Amygdala (tissue), 56 donors: Measurements from ENCODE around the gene FAM200C.

Source experiments
- DNase-seq, 56 donors: peaks; one replicate each; lab custom pipeline; 2025; lab: John Stamatoyannopoulos, UW

FAM200C gene

DNA sequence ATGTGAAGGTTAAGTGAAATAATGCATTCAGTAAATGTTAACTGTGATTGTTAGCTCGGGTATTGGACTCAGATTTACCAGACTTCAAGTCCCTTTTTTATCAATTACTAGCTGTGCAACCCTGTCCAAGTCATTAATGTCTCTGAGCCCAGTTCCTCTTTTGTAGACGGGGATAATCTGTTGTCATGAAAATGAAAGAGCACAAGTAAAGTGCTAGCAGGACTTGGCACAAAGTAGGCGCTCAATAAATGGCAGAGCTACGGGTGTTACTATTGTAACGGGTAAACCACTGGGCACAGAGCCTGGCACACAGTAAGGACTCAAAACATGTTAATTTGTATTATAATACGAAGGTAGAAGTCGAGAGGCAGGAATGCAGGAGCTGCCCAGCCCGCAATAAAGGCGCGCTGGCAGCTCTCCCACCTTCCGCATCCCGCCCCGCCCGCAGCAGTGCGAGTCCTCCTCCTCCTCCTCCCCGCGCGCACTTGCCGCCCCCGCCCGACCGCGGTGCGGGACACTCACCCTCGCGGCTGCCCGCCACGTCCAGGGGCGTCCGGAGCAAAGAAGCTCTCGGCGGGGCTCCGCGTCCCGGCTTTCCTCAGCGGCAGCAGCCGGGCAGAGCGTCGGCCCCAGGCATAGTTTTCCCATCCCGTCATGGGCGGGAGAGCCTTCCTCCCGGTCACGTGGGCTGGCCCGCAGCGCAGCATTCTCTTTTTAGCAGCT is 29.7 kb downstream of the FAM200C start, which contains the start of gene C1QTNF2:
Gene C1QTNF2 (minus strand): TSS at position 637 of the 723 bp plus-strand sequence. CDS start 15,615 bp downstream, outside the sequence.
- DNase-seq = peak in 30 of 56 donors; percentile 7 to 88 (median 34)

DNA sequence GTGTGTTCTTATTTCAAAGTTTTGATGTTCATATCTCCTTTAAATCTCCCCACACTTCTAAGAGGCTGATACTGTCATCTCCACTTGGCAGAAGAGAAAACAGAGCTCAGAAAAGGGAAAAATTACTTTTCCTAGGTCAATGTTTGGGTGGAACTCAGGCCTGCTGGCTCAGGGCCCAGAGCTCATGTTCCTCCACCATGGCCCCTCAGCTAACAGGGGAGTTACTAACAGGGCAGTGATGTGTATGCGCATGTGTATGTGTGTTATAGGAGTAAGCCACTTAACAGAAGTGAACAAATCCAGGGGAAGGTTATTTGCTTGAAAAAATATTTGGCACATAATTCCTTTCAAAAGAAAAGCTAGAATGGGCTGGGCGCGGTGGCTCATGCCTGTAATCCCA is 32.0 kb downstream of the FAM200C start:
- DNase-seq = no peak

GRCh38 chr5:160367261-160367660 is 32.6 kb downstream of the FAM200C start:
- no peak for DNase-seq

DNA sequence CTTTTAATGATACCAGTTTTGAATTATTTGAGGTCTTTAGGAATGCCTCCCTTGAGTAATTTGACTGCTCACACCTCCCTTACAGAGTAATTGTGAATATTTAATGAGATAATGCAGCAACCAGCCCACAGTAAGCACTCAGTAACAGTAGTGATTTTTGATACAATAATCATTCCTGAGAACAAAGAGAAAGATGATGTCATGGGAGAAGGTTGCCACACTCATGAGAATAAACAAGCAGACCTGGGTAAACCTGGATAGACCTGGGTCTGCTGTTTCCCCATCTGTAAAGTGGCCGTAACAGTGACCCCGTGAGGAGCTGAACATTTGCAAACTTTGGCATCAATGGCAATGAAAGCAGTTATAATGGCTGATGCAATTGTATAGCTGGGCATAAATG is 33.6 kb downstream of the FAM200C start:
- no peak for DNase-seq

- DNase-seq = no peak
Measured at GRCh38 chr5:160363660-160364395, 36.0 kb downstream of the FAM200C start.

GRCh38 chr5:160363211-160363610 is 36.6 kb downstream of the FAM200C start:
- no peak for DNase-seq

GRCh38 chr5:160361624-160362228 is 38.1 kb downstream of the FAM200C start:
- DNase-seq = no peak

- DNase-seq = no peak
Measured at GRCh38 chr5:160360310-160360709, 39.5 kb downstream of the FAM200C start.

DNA sequence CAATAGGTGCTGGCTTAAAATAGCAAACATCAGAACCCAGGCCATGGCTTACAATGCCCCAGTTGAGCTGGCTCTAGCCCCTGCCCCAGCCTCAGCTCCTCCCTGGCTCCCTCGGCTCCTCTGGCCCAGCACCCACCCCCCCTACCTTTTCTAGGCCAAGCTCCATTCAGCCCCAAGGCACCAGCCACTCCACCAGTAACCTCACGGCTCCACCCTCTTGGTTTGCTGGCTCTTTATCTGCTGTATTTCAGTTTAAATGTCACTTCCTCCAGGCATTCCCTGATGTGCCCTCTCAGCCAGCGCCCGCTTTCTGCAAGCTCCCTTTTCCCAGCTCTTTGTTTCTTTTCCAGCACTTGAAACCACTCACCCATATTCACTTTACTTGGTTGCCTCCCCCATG is 40.0 kb downstream of the FAM200C start:
- DNase-seq = no peak

GRCh38 chr5:160359242-160359641 is 40.6 kb downstream of the FAM200C start:
- no peak for DNase-seq

GRCh38 chr5:160357861-160358411 is 41.9 kb downstream of the FAM200C start:
- peak in 10 of 56 donors; percentile 3 to 22 (median 11) for DNase-seq

- DNase-seq = no peak
Measured at GRCh38 chr5:160357394-160357793, 42.5 kb downstream of the FAM200C start.

- DNase-seq = no peak
Measured at GRCh38 chr5:160356550-160357347, 43.1 kb downstream of the FAM200C start.

DNA sequence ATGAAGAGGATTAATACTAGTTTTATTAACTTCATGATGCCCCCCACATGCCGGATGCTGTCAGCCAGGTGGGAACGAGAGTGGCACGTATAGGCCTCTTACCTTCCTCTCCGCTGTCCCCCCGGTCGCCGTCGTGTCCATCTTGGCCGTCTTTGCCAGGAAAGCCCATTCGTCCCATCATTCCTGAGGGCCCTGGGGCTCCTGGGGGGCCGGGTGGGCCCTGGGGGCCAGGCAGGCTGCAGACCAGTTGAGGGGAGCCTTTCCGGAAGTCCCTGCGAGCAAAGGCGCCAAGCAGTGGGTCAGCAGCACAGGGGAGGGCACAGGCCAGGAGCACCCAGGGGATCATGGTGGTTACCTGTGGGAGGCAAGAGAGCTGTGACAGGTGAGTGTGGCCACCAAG is 45.2 kb downstream of the FAM200C start:
- no peak for DNase-seq

DNA sequence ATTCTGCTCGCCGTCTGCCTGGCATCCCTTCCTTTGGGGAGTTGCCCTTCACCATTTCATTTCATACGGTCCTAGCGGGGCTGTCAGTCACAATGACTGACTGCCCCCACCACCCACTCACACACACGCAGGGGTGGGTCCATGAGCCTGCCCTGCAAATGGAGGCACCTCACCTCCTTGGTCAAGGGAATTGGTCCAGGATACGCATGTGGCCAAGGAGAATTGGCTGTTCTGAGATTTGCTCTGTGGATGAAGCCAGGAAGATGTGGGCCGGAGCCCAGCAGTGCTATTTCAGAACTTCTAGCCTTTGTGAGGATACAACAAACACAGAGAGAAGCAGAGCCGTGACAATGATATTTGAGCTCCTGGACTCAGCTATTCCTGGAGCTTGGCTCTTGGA is 46.5 kb downstream of the FAM200C start:
- DNase-seq = peak in 35 of 56 donors; percentile 4 to 84 (median 32)

DNA sequence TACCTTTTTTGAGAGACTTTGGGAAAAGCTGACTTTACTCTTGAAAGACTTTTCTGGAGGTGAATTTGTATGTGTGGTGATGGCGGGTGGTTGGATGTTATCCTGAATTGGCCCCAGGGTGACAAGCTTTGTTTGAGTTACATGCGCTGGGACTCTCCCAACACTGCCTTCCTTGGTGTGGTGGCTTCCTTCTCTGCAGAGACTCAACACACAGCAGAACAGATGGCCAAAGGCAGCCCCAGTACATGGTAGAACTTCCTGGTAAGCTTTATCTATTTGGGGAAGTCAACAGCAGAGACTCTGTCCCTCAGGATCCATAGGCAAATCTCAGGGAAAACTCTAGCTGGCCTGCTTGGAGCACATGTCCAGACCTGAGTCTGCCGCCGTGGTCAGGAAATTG is 47.5 kb downstream of the FAM200C start:
- no peak for DNase-seq

- no peak for DNase-seq
Measured at GRCh38 chr5:160349935-160350303, 49.9 kb downstream of the FAM200C start.

- no peak for DNase-seq
Measured at GRCh38 chr5:160349249-160349934, 50.5 kb downstream of the FAM200C start.

GRCh38 chr5:160348080-160348479 is 51.8 kb downstream of the FAM200C start:
- no peak for DNase-seq

DNA sequence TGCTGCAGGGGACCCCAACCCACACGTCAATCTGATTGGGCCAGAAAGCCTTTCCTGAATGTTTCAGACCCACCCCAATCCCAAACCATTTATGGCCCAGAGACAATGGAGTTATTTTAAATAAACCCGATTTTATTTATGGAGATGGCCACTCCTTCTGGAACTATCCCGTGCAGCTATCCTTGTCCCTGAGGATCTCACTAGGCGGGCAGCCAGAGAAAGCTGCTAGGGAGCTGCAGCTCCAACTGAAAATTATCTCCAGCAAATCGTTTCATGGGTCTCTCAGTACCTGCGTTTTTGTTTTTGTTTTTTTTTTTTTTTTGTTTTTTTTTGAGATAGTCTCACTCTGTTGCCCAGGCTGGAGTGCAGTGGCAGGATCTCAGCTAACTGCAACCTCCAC is 52.4 kb downstream of the FAM200C start:
- no peak for DNase-seq
